GM12891 (cell line): ENCODE results near the gene KCNMA1.

Source experiments
- POLR2A ChIP-seq: IDR thresholded peaks from 2 replicates; pipeline ENCODE4 v1.6.1; 2011; ENCODE audit warnings: low read depth, low read length, control low read depth
- POLR2AphosphoS5 ChIP-seq: IDR thresholded peaks from 2 replicates; pipeline ENCODE4 v1.6.1; 2011; ENCODE audit warnings: low read depth, low read length, control low read depth
- TAF1 ChIP-seq: IDR thresholded peaks from 2 replicates; pipeline ENCODE4 v1.6.1; 2011; ENCODE audit warnings: low read depth, low read length, control low read depth

DNA sequence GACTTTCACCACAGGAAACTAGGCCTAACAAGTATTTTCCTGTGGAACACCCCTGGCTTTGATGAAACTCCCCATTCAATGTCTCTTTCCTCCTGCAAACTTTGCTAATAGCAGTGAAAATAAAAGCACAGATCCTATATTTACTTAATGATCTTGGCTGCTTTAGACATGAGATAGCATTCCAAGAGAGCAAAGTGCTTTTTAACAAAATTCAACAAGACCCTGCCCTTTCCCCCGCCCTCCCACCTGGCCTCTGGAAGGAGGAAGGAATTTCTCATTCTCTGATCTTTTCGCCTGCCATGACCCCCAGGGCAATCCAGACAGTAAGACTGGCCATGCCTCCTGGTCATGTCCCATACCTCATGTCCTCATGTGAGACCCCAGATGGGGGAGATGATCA lies 185.7 kb downstream of the KCNMA1 start:
- TF ChIP-seq POLR2A (no peak), TAF1 (no peak), POLR2AphosphoS5 (no peak)
